ENCODE results near the gene DENND1A.
"Not testable (repeated sequence)": the region's sequence is repeated elsewhere in the genome, so short reads cannot be mapped to it uniquely, and the experiment has no call there.

Gene DENND1A

DNA sequence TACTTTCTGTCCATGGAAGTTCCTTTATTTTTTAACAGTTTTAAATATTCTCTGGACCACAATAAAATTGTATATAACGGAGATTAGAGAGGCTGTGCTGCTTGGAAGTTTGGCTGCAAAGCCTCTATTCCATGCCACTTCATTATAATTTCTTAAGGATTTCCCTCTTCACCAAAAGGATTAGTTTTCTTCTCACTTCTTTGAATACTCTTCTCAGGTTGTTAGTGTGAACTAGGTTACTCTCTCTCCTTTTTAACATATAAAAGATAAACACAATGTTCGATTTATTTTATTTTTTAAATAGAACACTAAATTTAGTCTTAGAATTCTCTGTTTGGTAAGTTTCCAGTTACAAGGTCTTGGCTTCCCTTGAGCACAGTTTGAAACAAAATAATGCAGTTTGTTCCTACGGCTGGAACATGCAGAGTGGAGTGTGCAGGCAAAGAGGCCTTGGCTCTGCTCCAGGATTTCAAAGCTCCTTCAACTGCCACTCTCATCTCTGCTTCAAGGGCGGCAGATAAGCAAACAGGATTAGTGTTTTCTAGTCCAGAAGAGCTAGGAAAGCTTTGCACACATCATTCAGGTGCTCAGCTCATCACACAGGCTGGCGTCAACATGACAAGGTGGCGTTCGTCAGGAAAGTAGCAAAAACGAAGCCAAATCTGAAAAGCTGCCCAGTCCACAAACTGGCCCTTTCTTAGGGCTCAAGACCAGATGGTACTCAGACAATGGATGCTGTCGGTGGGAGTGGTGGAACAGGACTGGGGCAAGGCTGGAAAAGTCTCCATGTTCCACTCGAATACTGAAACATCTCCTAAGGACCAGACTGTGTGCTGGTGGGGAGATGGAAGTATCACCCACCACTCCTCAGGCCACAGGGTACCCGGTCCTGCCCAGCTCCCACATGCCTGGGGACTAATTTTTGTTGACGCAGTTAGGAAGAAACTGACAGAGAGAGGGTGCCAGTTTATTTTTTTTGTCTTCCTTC is 287.3 kb downstream of the DENND1A start:
- no peak for DNase-seq

DNA sequence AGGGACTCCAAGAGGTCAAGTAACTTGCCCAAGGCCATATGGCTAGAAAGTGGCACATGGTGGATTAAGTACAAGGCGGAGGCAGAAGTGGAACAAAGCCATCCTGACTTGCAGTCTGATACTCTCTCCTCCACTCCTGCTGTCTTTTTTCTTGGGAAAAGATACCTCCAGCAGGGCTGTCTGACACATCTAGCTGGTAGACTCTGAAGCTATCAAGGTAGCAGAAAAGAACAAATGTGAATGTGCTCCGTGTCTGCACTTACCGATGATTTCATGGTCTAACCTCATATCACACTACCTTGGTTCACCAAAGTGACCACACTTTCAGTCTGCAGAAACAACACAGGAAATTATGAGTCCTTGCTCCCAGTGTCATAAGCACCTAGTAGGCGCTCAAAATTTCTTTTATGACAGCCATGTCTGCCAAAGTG is 289.1 kb downstream of the DENND1A start:
- DNase-seq, result no peak

DNA sequence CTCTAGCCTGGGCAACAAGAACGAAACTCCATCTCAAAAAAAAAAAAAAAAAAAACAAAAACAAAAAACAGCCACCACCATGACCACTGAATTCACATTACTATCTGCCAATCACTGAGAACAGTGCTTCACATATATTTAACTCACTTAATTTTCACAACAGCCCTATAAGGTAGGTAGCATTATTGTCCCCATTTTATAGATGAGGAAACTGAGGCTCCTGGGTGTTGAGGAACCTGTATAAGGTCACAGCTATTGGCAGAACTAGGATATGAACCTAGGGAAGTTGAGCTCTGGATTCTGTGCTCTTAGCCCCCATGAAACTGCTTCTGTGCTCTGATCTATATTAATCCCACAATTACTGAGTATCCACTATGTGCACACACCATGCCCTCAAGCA is 290.2 kb downstream of the DENND1A start:
- DNase-seq, result no peak

DNA sequence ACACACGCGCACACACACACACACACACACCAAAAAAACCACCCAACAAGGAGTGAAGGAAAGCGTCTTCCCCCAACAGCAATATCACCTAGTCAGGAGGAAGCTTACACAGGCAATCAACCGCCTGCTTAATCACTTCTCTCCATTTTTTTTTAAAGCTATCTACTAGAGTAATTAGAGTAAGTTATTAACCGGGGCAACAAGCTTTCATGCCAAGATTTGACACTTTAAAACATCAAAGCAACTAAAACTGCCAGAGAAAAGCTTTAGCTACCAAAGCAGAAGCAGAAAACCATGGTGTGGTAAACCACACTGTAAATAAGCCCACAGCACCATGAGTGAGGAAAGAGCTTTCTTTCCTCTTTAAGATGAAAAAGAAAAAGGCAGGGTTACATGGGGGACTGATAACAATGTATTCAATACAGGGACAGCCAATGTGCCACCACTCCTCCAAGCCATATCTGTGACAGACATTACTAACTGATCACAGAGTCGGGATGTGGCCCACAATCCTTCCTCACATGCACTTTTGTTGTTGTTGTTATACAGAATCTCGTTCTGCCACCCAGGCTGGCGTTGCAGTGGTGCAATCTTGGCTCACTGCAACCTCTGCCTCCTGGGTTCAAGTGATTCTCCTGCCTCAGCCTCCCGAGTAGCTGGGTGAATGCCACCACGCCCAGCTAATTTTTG is 291.8 kb downstream of the DENND1A start:
- DNase-seq, result no peak

DNA sequence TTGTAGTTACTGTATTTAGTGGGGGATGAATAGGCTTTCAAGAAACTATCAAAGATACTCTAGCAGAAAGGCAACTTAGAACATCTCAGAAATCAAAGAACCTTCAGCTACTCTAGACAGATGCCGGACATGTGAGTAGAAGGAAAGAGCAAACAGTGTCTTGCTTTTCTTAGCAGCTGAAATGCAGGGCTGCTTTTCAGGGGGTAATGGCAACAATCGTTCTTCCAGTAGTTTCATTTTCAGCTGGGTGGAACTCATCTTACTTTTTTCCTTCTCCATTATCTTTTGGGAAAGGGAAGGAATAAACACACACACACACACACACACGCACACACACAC is 292.4 kb downstream of the DENND1A start:
- no peak for DNase-seq

DNA sequence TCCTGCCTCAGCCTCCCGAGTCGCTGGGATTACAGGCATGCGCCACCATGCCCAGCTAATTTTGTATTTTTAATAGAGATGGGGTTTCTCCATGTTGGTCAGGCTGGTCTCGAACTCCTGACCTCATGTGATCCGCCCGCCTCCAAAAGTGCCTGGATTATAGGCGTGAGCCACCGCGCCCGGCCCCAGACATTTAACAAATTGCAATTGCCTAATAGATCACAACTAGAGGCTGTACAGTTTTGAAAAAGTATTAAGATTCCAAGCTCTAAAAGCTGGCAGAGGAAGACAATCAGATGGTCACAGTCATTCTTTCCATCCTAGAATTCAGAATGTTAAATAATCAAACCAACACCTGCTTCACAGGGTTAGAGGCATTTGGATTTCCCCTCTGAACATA is 293.1 kb downstream of the DENND1A start:
- DNase-seq, result not testable (repeated sequence)

DNA sequence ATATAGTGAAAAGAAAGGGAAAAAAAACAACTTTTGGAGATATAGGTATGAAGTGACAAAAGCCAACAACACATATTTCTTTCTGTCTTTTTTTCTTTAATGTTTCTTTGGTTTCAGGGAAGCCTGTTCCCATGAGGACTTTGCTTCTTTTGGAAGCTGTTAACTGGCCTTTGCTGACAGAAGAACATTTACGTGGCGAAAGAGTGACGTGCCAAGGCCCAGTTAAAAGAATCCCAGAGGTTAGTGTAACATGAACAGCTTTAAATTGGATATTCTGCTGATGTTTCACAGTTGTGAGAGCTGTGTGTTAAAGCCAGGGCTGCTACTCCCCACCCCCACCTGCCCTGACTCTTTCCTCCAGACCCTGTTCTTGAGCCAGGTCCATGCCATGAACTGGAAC is 298.1 kb downstream of the DENND1A start:
- DNase-seq, result no peak

DNA sequence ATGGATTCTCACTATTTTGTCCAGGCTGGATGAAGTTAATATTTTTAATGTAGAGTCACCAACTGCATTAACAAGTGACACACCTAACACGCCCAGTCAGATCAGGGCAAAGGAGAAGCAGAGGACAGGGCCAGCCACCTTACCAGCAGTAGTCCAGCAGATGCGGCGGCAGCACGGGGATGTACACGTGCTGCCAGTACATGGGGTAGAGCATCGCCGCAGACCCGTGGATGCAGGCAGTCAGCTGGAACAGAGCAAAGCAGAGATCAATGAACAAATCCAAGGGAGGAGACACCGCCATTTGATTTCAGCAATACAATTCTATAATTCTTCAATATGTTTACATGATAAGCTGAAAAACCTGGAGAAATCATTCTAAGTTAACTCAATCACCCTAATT is 299.7 kb downstream of the DENND1A start:
- DNase-seq, result no peak

DNA sequence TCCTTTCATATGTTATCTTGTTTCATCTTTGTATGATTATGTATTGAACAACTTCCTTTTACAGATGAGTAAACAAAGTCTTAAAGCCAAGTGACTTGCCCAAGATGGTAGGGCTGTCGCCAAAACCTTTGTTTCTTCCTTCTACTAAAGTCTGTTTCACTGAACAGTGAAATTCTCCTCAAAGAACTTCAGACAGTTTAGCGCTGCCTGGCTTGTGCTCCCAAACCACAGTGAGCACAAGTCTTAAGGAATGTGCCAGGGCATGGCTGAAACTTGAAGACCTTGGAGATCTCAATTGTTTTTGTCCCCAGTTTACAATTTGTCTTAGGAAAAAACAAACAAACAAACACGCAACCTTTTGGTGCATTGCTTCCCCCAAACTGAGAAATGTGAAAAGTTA is 300.4 kb downstream of the DENND1A start:
- no peak for DNase-seq

DNA sequence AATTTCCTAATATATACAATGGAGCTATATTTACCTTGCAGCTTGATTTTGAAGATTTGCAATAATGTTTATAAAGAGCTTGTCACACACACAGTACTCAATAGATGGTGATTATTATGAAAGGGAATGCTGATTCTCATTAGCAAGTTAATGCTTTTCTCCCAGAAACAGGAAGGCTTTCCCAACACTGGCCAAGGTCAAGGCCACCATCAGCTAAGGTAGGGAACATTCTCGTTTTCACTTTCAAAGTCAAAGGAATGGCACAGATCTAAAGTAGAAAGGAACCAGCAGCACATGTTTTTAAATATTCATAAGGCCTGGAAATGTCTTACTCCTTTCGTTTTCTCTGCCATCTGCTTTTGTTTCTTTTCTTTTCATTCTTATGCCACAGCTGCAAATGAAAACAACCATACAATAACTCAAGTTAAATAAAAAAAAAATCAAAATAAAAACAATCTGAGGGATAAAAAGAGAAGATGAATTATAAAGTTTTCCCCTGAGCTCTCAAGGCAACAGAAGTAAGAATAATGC is 307.1 kb downstream of the DENND1A start:
- DNase-seq, result no peak

DNA sequence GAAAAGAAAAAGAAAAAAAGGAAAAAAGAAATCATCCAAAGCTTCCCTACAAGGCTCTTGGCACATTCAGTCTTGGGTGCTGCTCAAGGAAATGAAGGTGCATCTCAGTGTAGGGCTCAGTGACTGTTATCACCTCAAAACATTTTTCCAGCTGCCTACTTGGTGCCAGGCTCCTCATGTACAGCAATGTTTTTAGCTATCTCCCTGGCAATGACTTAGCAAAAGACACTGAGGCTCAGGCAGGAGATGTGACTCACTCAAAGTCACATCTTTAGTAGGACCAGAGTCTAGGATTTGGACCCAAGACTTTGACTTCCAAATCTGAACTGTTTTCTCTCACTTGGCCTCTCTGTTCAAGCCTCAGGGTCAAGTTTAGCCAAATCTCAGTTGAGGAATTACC is 309.7 kb downstream of the DENND1A start:
- DNase-seq, result no peak

DNA sequence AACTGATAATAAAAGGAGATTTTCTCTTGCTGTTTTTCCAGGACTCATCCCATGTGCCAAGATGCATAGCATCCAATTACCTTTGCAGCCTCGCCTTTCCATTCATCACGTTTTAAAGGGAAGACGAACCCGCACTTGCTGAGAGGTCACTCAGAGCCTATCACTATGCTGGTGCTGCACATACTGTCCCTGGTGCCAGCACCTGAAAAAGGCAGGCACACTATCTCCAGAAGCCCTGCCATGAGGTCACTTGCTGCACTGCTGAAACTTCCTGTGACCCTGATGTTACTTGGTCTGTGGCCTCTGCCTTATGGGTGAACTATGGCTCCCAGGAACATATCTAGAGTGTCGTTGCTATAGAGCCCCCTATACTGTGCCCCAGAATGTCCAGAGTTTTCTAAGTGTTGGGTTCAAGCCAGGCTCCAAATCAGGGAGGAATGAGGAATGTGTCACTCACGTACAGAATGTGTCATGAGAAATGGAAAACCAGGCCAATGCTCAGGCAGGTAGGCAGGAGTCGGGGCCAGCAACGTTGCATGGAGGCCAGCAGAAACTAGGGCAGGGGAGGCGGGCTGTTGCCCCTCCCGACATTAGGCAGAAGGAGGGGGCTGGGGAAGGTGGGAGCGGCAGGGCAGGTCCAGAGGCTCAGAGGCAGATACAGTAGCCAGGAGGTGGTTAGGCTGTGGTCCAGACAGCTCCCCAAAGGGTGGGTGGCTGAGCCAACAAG is 311.8 kb downstream of the DENND1A start:
- DNase-seq, result no peak

DNA sequence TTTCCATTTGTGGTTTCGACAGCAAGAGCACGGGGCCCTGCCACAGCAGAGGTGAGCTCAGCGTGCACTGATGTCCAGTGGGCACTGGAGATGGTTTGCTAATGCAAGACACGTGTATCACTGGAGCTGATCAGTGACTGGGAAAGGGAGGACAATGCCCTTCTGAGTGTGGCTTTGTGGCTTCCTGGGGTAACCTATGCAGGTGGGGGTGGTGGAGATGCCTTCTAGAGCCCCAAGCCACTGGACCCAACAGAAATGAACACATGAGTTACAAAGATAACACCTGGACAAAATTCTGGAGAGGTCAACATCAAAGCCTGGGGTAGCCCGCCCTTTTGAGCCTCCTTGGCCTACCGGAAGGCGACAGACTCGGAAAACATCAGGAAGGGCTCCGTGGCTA is 312.6 kb downstream of the DENND1A start:
- DNase-seq, result no peak

DNA sequence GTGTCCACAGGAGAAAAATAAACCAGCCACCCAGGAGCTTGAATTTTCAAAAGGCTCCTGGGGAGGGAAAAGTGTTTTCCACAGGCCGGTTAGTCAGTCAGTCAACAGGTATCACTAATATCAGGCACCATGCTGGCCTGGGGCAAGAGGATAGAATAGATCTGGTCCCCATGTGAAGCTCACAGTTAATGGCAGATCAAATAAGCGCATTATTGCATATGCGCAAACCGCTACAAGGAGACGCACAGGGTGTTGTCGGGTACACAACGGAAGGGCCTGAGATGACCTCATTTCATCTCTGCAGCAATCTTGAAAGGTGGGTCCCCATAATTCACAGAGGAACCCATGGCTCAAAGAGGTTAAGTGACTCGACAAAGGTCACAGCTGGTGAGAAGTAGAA is 313.2 kb downstream of the DENND1A start:
- DNase-seq, result no peak

DNA sequence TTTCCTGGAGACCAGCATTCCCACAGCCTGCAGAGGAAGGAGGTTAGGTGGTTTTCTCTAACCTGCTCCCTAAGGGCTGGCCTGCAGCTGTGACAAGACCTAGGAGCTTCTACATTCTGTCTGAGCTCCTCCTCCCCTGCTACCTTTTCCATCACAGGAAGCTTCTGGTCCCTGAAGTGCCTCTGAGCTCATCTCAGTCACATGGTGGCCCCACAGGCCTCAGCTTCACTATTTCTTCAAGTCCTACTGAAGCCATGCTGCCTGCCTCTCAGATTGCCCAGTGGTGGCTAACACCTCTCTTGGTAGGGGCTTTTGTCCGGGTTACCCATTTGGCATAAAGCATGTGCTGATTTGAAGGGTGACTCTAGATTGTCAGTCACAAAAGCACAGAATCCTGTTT is 314.5 kb downstream of the DENND1A start:
- no peak for DNase-seq

DNA sequence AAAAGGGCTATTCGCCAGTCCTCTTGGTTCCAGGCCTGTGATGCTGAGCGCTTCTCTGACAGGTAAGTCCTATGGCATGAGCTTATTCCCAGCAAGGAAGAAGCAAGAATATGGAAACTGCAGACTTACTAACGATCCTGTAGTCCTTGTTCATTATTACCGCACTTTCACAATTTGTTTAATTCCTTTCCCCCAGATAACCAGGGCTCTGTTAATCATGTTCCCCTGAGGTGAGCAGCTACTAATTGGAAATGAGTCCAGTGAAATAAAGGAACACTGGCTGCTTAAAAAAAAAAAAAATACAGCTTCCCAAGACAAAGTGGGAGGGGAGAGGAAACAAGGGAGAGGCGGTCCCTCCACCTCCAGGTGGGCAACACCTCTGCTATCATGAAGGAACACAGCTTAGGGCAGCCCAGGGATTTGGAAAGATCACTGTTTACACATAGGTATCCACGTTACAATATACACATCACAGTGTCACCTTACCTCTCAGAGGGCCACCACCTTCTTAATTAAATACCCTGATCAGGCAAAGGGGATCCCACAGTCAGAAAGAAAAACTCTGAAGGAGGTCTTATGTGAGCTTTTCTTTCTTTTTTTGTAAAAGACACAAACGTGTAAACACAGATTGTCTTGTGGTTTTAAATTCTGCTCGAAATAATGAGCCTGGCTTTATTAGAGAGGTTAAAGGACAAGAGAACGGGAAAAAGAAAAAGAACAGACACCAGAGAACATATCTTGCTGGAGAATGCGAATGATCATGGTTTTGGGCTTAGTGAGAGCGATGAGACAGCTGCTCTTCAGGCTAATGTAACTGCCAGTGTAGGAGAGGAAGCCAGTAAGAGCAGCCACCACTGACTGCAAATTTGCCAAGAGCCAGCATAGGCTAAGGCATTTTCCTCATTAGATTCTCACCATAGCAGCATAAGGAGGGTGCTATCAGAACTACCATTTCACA is 315.3 kb downstream of the DENND1A start:
- no peak for DNase-seq

DNA sequence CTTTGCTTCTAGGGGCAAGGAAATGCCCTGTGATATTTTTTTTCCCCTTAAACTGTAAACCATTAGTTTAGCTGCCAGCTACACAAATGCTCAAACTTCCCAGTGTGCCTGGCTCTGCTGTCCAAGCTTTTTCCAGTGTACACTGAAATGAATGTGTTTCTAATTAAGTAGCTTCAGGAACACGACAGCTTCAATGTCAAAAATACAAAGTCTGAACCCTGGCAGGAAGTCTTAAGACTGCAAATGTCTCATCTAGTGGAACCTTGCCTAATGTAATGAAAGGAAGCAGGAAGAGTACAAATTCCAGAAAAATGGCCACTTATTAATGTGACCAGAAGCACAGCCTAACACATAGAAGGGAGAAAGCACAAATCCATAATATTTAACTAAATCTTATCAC is 318.7 kb downstream of the DENND1A start:
- no peak for DNase-seq

DNA sequence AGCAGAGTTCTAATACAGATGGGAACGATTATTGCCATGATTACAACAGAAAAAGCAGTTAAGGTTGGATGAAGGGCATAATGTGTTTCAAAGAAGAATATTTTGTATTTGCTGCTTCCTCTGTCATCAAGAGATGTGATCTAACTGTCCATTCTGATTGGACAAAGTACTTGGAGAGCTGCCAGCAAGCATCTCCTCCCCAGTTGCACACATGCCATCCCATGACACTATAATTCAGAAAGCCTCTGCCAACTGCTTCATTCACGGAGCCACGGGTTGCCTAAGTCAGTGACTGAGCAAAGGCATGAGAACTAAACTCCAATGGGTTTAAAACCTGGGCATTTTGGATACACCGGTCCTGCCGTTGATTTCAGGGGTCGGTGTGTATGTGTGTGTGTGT is 320.1 kb downstream of the DENND1A start:
- DNase-seq, result no peak

DNA sequence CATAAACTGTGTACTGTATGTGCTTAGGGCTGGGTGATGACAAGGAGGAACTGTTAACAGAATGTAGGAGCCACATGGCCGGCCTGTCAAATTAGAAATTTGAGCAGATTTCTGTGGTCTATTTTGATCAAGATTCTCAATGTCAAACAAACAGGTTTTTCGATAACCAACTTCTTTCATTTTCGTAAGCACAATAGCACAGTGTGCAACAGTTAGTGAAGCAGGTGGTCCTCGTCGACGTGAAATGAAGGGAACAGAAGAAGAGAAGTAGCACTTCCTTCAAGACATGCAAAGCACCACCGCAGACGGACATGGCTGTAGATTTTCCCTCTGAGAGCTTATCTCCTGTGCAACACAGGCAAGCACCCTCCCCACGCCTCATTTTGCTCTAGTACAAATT is 321.8 kb downstream of the DENND1A start:
- DNase-seq, result no peak

DNA sequence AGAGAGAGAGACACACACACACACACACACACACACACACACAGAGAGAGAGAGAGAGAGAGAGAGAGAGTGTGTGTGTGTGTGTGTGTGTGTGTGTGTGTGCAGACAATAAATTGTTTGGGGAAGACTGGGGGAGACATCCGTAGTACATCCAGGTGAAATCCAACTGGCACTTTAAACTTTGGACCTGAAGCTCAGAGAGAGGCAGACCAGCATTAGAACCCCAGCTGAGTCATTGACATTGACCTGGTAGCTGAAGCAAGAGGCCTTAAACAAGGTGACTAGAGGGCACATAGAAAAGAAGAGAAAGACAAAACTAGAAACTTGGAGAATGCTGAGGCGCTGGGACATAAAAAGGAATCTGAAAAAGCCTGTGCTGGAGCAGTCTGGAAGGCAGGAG is 322.4 kb downstream of the DENND1A start:
- no peak for DNase-seq

DNA sequence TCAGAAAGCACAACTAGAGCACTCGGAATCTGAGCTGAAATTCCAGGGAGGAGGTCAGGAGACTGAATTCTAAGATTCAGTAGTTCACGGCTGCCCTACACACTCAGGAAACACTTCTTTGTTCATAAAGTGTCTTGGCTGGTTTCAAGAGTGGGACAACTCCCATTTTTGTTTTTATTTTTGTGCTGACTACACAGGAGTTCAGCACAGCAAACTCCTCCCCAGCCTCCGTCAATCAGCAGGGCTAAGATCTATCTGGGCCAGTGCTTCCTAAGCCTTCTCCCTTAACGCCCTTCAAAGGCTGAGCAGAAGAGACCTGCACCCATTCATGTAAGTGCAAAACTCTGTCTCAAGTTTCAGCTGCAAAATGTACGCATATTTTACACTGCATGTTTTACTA is 323.8 kb downstream of the DENND1A start:
- no peak for DNase-seq

DNA sequence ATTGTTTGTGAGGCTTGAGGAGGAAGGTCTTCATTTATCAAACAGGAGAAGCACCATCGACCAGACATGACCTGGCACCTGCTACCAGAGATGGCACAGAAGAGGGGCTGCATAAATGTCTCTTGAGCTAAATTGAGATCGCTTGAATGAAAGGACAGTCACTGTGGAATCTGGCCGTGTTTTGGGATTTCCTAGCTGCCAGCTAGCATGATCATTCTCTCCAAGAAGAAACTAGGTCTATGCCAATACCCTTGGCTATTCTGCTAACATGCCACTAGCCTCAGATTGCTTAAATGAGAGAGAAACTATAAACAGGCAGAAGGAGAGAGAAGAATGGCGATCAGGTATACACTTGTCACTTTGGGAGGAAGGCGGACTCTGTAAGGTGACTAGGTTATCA is 324.6 kb downstream of the DENND1A start:
- DNase-seq, result no peak
